HepG2 (cell line): ENCODE measurements around the gene BUB1B. TPM values are rescaled to one million over a fixed set of nuclear protein-coding genes. Genes with fewer than 3 reads are reported as not detected.

Experiments
- ATAC-seq: fragments of 200-7000 bp; cut with Tn5 transposase; 3 replicates; pipeline ENCODE4 v1.9.1; 2020; ENCODE audit warnings: mild to moderate bottlenecking, moderate library complexity
- BruUV-seq: library from RNA; stranded (reverse); fragments of 400-500 nt; replicated peaks from 2 replicates; lab custom pipeline; 2021; lab: Mats Ljungman, UMichigan
- CTCF ChIA-PET: fragments of 300-600 bp; formaldehyde crosslinking; extraction: SDS; loops from one replicate; lab custom pipeline; 2021; ENCODE audit warnings: low total read pairs, inconsistent platforms, low intra/inter-chr PET ratio; lab: Yijun Ruan, JAX
- POLR2A ChIA-PET: fragments of 350-600 bp; sonication (Branson Sonifier 250); formaldehyde crosslinking; loops from one replicate; lab custom pipeline; 2020; ENCODE audit warnings: antibody characterized with exemption, inconsistent platforms; lab: Yijun Ruan, JAX
- DNase-seq: peaks from one replicate; pipeline ENCODE4 v3.0.0-alpha.2; 2015; ENCODE audit warnings: low spot score
- FAIRE-seq: peaks from 3 replicates; lab custom pipeline; 2011; peaks lifted over from hg19 to GRCh38; lab: Jason Lieb, UNC
- H2AFZ ChIP-seq: one replicate; pipeline ENCODE4 v1.6.1; 2011; ENCODE audit warnings: low read length, inconsistent platforms
- H3K27ac ChIP-seq: fragments of 300-600 bp; 3 replicates; pipeline ENCODE4 v1.8.0; 2011; ENCODE audit warnings: mixed run types, mild to moderate bottlenecking, mixed read lengths, low read length, inconsistent platforms; ENCODE audit not compliant: insufficient read depth; ENCODE audit errors: extremely low read length
- H3K27me3 ChIP-seq, 2 experiments: fragments of 200-600 bp in 1 of 2; 2 replicates in 1 of 2; 3 replicates in 1 of 2; pipeline versions ENCODE4 v1.6.0 to v1.8.0; 2011; ENCODE audit warnings: low read length in 2 of 2, mild to moderate bottlenecking in 2 of 2, moderate library complexity in 2 of 2, inconsistent platforms in 1 of 2; ENCODE audit not compliant: insufficient read depth in 2 of 2, control insufficient read depth in 1 of 2
- H3K36me3 ChIP-seq, 2 experiments: fragments of 200-600 bp in 1 of 2; replicated peaks in 1 of 2; 2 replicates in 1 of 2; 3 replicates in 1 of 2; pipeline versions ENCODE4 v1.5.1 to v1.8.0; 2011; ENCODE audit warnings: low read length in 2 of 2, inconsistent platforms in 1 of 2; ENCODE audit not compliant: insufficient read depth in 2 of 2, control insufficient read depth in 1 of 2
- H3K4me1 ChIP-seq: 2 replicates; pipeline ENCODE4 v1.5.1; 2012; ENCODE audit warnings: low read length, inconsistent platforms; ENCODE audit not compliant: insufficient read depth
- H3K4me2 ChIP-seq: 2 replicates; pipeline ENCODE4 v1.6.0; 2011; ENCODE audit warnings: low read depth, low read length, inconsistent platforms
- H3K4me3 ChIP-seq, 3 experiments: fragments of 200-600 bp in 1 of 3; sonication (generic), shearing (Covaris generic) in 1 of 3; replicated peaks in 1 of 3; 2 replicates each; pipeline ENCODE4 v1.5.1; 2011 to 2016; ENCODE audit warnings: low read length in 3 of 3, inconsistent platforms in 2 of 3, low read depth in 2 of 3, mild to moderate bottlenecking in 2 of 3, control low read depth in 1 of 3, mixed read lengths in 1 of 3; ENCODE audit not compliant: insufficient read depth in 1 of 3
- H3K79me2 ChIP-seq: one replicate; pipeline ENCODE4 v1.6.1; 2011; ENCODE audit warnings: low read length, inconsistent platforms; ENCODE audit not compliant: insufficient read depth
- H3K9ac ChIP-seq: 2 replicates; pipeline ENCODE4 v1.6.0; 2011; ENCODE audit warnings: mild to moderate bottlenecking, low read depth, low read length, inconsistent platforms; ENCODE audit not compliant: insufficient read depth
- H3K9me3 ChIP-seq: 2 replicates; pipeline ENCODE4 v1.5.1; 2012; ENCODE audit warnings: mild to moderate bottlenecking, low read length
- H4K20me1 ChIP-seq: 2 replicates; pipeline ENCODE4 v1.6.0; 2011; ENCODE audit warnings: inconsistent platforms, mild to moderate bottlenecking, low read length, moderate library complexity; ENCODE audit not compliant: insufficient read depth
- AGO2 ChIP-seq: fragments of 200-400 bp; formaldehyde crosslinking; optimal IDR thresholded peaks from 2 replicates; pipeline ENCODE3; 2017; ENCODE audit warnings: mild to moderate bottlenecking, low read depth, low read length, moderate library complexity
- ATF3 ChIP-seq: sonication (generic); formaldehyde crosslinking; IDR thresholded peaks from 2 replicates; pipeline ENCODE4 v1.4.0; 2020; ENCODE audit warnings: missing genetic modification reagents
- ATF7-NPFF ChIP-seq: sonication (generic); formaldehyde crosslinking; IDR thresholded peaks from 2 replicates; pipeline ENCODE4 v1.8.1; 2023; ENCODE audit warnings: mild to moderate bottlenecking, low read depth, missing genetic modification reagents, moderate library complexity
- CBX1 ChIP-seq: IDR thresholded peaks from one replicate; pipeline ENCODE4 v1.6.1; 2016; ENCODE audit warnings: antibody characterized with exemption, low read depth
- DRAP1 ChIP-seq: IDR thresholded peaks from 2 replicates; pipeline ENCODE4 v1.6.1; 2016; ENCODE audit warnings: missing genetic modification reagents, missing compliant biosample characterization
- FOXP4 ChIP-seq: sonication (generic); formaldehyde crosslinking; IDR thresholded peaks from 2 replicates; pipeline ENCODE4 v1.4.0; 2020; ENCODE audit warnings: missing genetic modification reagents
- REST ChIP-seq, 2 experiments: IDR thresholded peaks; 2 replicates each; pipeline ENCODE4 v1.6.1; 2011 to 2012; ENCODE audit warnings: low read length in 2 of 2, borderline replicate concordance in 1 of 2, low read depth in 1 of 2, mild to moderate bottlenecking in 1 of 2, moderate library complexity in 1 of 2
- TBL1XR1 ChIP-seq: fragments of 150-350 bp; IDR thresholded peaks from 2 replicates; pipeline ENCODE4 v1.6.1; 2014; ENCODE audit warnings: borderline replicate concordance, low read length; ENCODE audit not compliant: partially characterized antibody
- TOE1 ChIP-seq: sonication (generic); formaldehyde crosslinking; IDR thresholded peaks from 2 replicates; pipeline ENCODE4 v1.4.0; 2020; ENCODE audit warnings: mild to moderate bottlenecking, missing genetic modification reagents
- ZEB1 ChIP-seq: IDR thresholded peaks from 2 replicates; pipeline ENCODE4 v1.6.1; 2012; ENCODE audit warnings: mild to moderate bottlenecking, low read depth, inconsistent platforms; ENCODE audit not compliant: insufficient replicate concordance
- WGBS: methylation state at CpG from one replicate; pipeline ENCODE4 v1.1.6; 2017; ENCODE audit warnings: low lambda C conversion rate; 5-methylcytosine and 5-hydroxymethylcytosine counted together
- in situ Hi-C: cut with HindIII; loops from 2 replicates; pipeline ENCODE4 v1.10.0; 2017; ENCODE audit warnings: low pct_unique_long_range_greater_than_20kb; ENCODE audit not compliant: extremely low pct_ligation_motif_present
- intact Hi-C: fragments of 100-400 bp; cut with micrococcal nuclease; formaldehyde crosslinking; loops from one replicate; pipeline ENCODE4 v1.10.0; 2022; ENCODE audit not compliant: unreplicated experiment
- polyA plus RNA-seq, 8 experiments: library from polyadenylated mRNA; depleted of rRNA in 3 of 8; stranded (reverse) in 7 of 8; unstranded in 1 of 8; fragments of >200 nt; fragmentation: Illumina TruSeq in 4 of 8; extraction: Trizol in 4 of 8; gene quantifications; 2 replicates each; pipeline versions ENCODE4 v1.2.1 to v1.2.3, GENCODE V29; 2011 to 2016; ENCODE audit warnings: low read depth in 4 of 8, missing spikeins in 1 of 8, mixed read lengths in 1 of 8; ENCODE audit not compliant: insufficient read depth in 1 of 8
- total RNA-seq, 5 experiments: library from RNA; depleted of rRNA; stranded (reverse); fragments of >200 nt; fragmentation: Illumina TruSeq; extraction: Trizol; gene quantifications; 2 replicates each; pipeline ENCODE4 v1.2.3, GENCODE V29; 2016; ENCODE audit warnings: low read depth in 1 of 5
- TF ChIP-seq, protein P1 (sequence below): sonication (generic); formaldehyde crosslinking; IDR thresholded peaks from 2 replicates; pipeline ENCODE4 v1.8.1; 2023; ENCODE audit warnings: missing genetic modification reagents, inconsistent platforms, borderline replicate concordance

The BUB1B gene
- total and polyA plus RNA-seq, 2 of the 13 experiments (the other 11 are each of a cell fraction or from before 2014, with no cell fraction given), result 26.2 to 63.5 TPM

- no peak for DNase-seq
- no peaks in the 10 kb centered on the region for H3K4me1 ChIP-seq
- H2AFZ ChIP-seq, result no peak overlapping the region
- no peak overlapping the region for H3K4me3 ChIP-seq
- H3K9me3 ChIP-seq, result no peaks in the 10 kb centered on the region
- H3K79me2 ChIP-seq, result no peaks in the 10 kb centered on the region
- ChIA-PET CTCF (no interaction called here), POLR2A (no interaction called here)
- 98% methylated on average over 6 of the region's 6 CpGs for WGBS
- no peak for FAIRE-seq
- intact Hi-C loops (no loop called here), in situ Hi-C loops (no loop called here)
- H3K27me3 ChIP-seq, result no peaks in the 10 kb centered on the region
- BruUV-seq, result no TSS peak
- no peak overlapping the region for H3K4me2 ChIP-seq
- TF ChIP-seq, protein P1, sequence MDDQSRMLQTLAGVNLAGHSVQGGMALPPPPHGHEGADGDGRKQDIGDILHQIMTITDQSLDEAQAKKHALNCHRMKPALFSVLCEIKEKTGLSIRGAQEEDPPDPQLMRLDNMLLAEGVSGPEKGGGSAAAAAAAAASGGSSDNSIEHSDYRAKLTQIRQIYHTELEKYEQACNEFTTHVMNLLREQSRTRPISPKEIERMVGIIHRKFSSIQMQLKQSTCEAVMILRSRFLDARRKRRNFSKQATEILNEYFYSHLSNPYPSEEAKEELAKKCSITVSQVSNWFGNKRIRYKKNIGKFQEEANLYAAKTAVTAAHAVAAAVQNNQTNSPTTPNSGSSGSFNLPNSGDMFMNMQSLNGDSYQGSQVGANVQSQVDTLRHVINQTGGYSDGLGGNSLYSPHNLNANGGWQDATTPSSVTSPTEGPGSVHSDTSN (CRISPR knock-in tag), result no peak
- no peak for TF ChIP-seq CBX1
- TF ChIP-seq ATF3 (CRISPR knock-in tag), result no peak
- no peak for TF ChIP-seq TOE1 (CRISPR knock-in tag)
- TF ChIP-seq DRAP1 (CRISPR knock-in tag), result no peak
- no peak for TF ChIP-seq FOXP4 (CRISPR knock-in tag)
- no peak for TF ChIP-seq ATF7-NPFF
- TF ChIP-seq REST (IDR thresholded peaks at IDR 0.05; ENCODE audit: borderline replicate concordance in 1 of 2, low read depth in 1 of 2, low read length in 2 of 2), result no peak
- no peak for TF ChIP-seq ZEB1
- no peak for TF ChIP-seq AGO2
- TF ChIP-seq TBL1XR1, result no peak
- no peak for ATAC-seq
- H3K36me3 ChIP-seq, result peaks cover 9 to 57% of the 10 kb centered on the region in 2 experiments; a peak in 4 of 5 replicates
- no peak overlapping the region for H3K9ac ChIP-seq
- no peaks in the 10 kb centered on the region; the same call in 1 of the 2 replicates for H4K20me1 ChIP-seq
- no peak overlapping the region for H3K27ac ChIP-seq
Measured at GRCh38 chr15:40190591-40190990, 29.7 kb downstream of the BUB1B start.
